Osteoblast (primary cell): Measurements from ENCODE around the gene PALLD. TPM values are rescaled to one million over a fixed set of nuclear protein-coding genes. Genes with fewer than 3 reads are reported as not detected.

Experiments used
- DNase-seq: peaks from one replicate; pipeline ENCODE4 v3.0.0; 2011; ENCODE audit warnings: low spot score, mixed read lengths; ENCODE audit not compliant: insufficient read length; ENCODE audit errors: missing footprints
- H2AFZ ChIP-seq: 2 replicates; pipeline ENCODE4 v1.6.0; 2011; ENCODE audit warnings: mild to moderate bottlenecking, low read length
- H3K27ac ChIP-seq: 2 replicates; pipeline ENCODE4 v1.5.1; 2011; ENCODE audit warnings: mild to moderate bottlenecking, low read depth, low read length, moderate library complexity
- H3K27me3 ChIP-seq: 2 replicates; pipeline ENCODE4 v1.6.0; 2012; ENCODE audit warnings: mild to moderate bottlenecking, control low read depth, inconsistent platforms, low read length, moderate library complexity; ENCODE audit not compliant: insufficient read depth
- H3K36me3 ChIP-seq: 2 replicates; pipeline ENCODE4 v1.5.1; 2011; ENCODE audit warnings: mild to moderate bottlenecking, low read length, control low read depth, moderate library complexity; ENCODE audit not compliant: insufficient read depth
- H3K4me1 ChIP-seq: 2 replicates; pipeline ENCODE4 v1.5.1; 2011; ENCODE audit warnings: mild to moderate bottlenecking, low read length, control low read depth, moderate library complexity; ENCODE audit not compliant: insufficient read depth
- H3K4me2 ChIP-seq: 2 replicates; pipeline ENCODE4 v1.6.0; 2011; ENCODE audit warnings: mild to moderate bottlenecking, low read length; ENCODE audit not compliant: insufficient read depth
- H3K4me3 ChIP-seq: fragments of 200-600 bp; sonication (generic); 3 replicates; pipeline ENCODE4 v1.5.1; 2012; ENCODE audit warnings: mild to moderate bottlenecking, low read length, inconsistent platforms; ENCODE audit not compliant: insufficient read depth
- H3K79me2 ChIP-seq: 2 replicates; pipeline ENCODE4 v1.6.0; 2012; ENCODE audit warnings: mild to moderate bottlenecking, low read length, control low read depth, inconsistent platforms; ENCODE audit not compliant: insufficient read depth
- H3K9me3 ChIP-seq: 2 replicates; pipeline ENCODE4 v1.5.1; 2011; ENCODE audit warnings: low read depth, low read length, control low read depth
- H4K20me1 ChIP-seq: 2 replicates; pipeline ENCODE4 v1.6.0; 2012; ENCODE audit warnings: mild to moderate bottlenecking, low read length, control low read depth; ENCODE audit not compliant: insufficient read depth
- CTCF ChIP-seq: IDR thresholded peaks from 2 replicates; pipeline ENCODE4 v1.5.1; 2011; ENCODE audit warnings: mild to moderate bottlenecking, low read depth, low read length, moderate library complexity; ENCODE audit errors: extremely low read depth
- total RNA-seq: library from RNA; depleted of rRNA; stranded (reverse); fragments of >200 nt; gene quantifications from 2 replicates; pipeline ENCODE4 v1.2.3, GENCODE V29; 2012

Gene PALLD
- total RNA-seq, 1 donor, result 244 TPM

- peaks cover 81% of the 10 kb centered on the region for H3K36me3 ChIP-seq
- no peaks in the 10 kb centered on the region for H3K27me3 ChIP-seq
- no peak for DNase-seq
Observed at GRCh38 chr4:168685136-168685809, 188.4 kb downstream of the PALLD start.

GRCh38 chr4:168688584-168688983 is 191.7 kb downstream of the PALLD start:
- H4K20me1 ChIP-seq, result no peaks in the 10 kb centered on the region
- H3K36me3 ChIP-seq, result peaks cover 83% of the 10 kb centered on the region
- no peaks in the 10 kb centered on the region for H3K27me3 ChIP-seq
- TF ChIP-seq CTCF, result no peak
- H3K79me2 ChIP-seq, result no peaks in the 10 kb centered on the region
- no peak overlapping the region for H2AFZ ChIP-seq
- H3K4me3 ChIP-seq, result no peak overlapping the region
- no peak overlapping the region for H3K27ac ChIP-seq
- H3K4me2 ChIP-seq, result no peak overlapping the region
- peaks cover 9% of the 10 kb centered on the region for H3K4me1 ChIP-seq
- no peak for DNase-seq
- no peaks in the 10 kb centered on the region for H3K9me3 ChIP-seq

More at GRCh38 chr4:168685136-168685809, 188.4 kb downstream of the PALLD start:
- H2AFZ ChIP-seq, result no peak overlapping the region
- peaks cover 5% of the 10 kb centered on the region for H3K4me1 ChIP-seq
- TF ChIP-seq CTCF, result no peak
- no peak overlapping the region for H3K4me3 ChIP-seq
- H3K79me2 ChIP-seq, result no peaks in the 10 kb centered on the region
- H3K27ac ChIP-seq, result no peak overlapping the region
- no peaks in the 10 kb centered on the region for H4K20me1 ChIP-seq
- no peaks in the 10 kb centered on the region for H3K9me3 ChIP-seq
- no peak overlapping the region for H3K4me2 ChIP-seq

- Histone ChIP-seq H4K20me1 (no peaks in the 10 kb centered on the region), H3K4me1 (peaks cover 20% of the 10 kb centered on the region), H2AFZ (no peak overlapping the region), H3K27ac (no peak overlapping the region), H3K9me3 (no peaks in the 10 kb centered on the region), H3K4me2 (no peak overlapping the region), H3K27me3 (no peaks in the 10 kb centered on the region), H3K4me3 (no peak overlapping the region), H3K79me2 (no peaks in the 10 kb centered on the region), H3K36me3 (peaks cover 72% of the 10 kb centered on the region)
- no peak for DNase-seq
- no peak for TF ChIP-seq CTCF
Observed at GRCh38 chr4:168689791-168690190, 192.9 kb downstream of the PALLD start.

- no peaks in the 10 kb centered on the region for H3K79me2 ChIP-seq
- no peaks in the 10 kb centered on the region for H4K20me1 ChIP-seq
- H3K4me3 ChIP-seq, result no peak overlapping the region
- no peaks in the 10 kb centered on the region for H3K9me3 ChIP-seq
- no peak overlapping the region for H3K4me2 ChIP-seq
- no peak for DNase-seq
- no peak overlapping the region for H2AFZ ChIP-seq
- H3K27me3 ChIP-seq, result no peaks in the 10 kb centered on the region
- H3K4me1 ChIP-seq, result peaks cover 24% of the 10 kb centered on the region
- peaks cover 68% of the 10 kb centered on the region for H3K36me3 ChIP-seq
- no peak for TF ChIP-seq CTCF
- no peak overlapping the region for H3K27ac ChIP-seq
Observed at GRCh38 chr4:168690199-168690598, 193.3 kb downstream of the PALLD start.
